ENCODE measurements around the gene TPCN1. TPM values are rescaled to one million over a fixed set of nuclear protein-coding genes. Genes with fewer than 3 reads are reported as not detected.

The TPCN1 gene
- total and polyA plus RNA-seq, 2 of the 8 experiments (the other 6 are each of a cell fraction or from before 2014, with no cell fraction given): 14.9 to 21.4 TPM

DNA sequence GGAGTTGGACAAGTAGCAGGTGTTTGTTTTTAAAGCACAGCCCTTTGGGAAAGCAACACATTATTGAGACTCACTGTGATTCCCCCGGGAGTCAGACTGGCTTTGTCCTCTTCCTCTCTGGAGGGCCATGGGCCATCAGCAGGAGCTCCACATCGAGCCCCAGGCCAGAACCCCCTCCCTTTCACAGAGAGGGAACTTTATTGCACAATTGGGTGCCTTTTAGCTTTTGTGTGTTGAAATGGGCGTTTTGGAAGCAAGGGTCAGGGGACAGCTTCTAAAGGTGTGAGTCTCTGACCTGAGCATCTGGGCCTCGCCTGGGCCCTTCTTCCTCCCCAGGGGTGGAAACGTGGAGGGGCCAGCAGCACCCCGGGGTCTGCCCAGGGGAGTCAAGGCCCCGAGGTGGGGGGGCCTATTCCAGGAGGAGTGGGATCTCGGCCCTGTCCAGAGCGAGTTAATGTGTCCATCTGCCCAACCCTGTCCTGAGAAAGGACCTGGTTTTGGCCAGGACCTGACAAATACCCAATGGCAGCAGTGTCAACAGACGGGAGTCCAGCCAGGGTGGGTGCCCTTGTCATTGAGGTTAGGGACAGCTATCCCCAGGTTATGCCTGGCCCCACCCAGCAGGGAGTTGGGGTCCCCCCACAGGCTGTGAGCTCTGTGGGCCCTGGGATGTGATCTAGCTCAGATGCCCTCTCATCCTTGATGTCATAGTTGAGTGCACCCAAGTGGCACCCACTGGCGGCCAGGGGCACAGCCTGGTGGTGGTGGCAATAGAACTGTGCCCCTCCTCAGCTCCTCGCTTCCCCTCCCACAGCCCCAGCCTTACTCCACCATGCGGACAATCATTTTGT is 76.6 kb downstream of the TPCN1 start:
- no peak overlapping the region for H2AK5ac ChIP-seq (ENCODE audit: low read depth, low read length)
- no peak overlapping the region for H3K4me2 ChIP-seq (ENCODE audit: insufficient read depth in 1 of 2, low read depth in 2 of 2, low read length in 2 of 2)
- peaks cover under 1% of the 10 kb centered on the region; the same call in 1 of the 2 replicates for H3K23me2 ChIP-seq (ENCODE audit: low read depth, low read length)
- peaks cover 0 to 2% of the 10 kb centered on the region in 2 experiments for H4K20me1 ChIP-seq (replicated peaks in 1 of 2; ENCODE audit: control insufficient read depth in 1 of 2, insufficient read depth in 2 of 2, low read length in 2 of 2)
- no peaks in the 10 kb centered on the region for H3K79me1 ChIP-seq (ENCODE audit: low read depth, low read length)
- no peak overlapping the region for H3K4ac ChIP-seq (replicated peaks; ENCODE audit: insufficient read length, low read depth, low read length)
- no peak overlapping the region for H2BK20ac ChIP-seq (ENCODE audit: low read length)
- peaks cover 0 to 3% (median 0%) of the 10 kb centered on the region in 4 experiments; a peak in 1 of 8 replicates for H3K36me3 ChIP-seq (ENCODE audit: control insufficient read depth in 2 of 4, insufficient read depth in 4 of 4, low read length in 3 of 4)
- H3K9me3 ChIP-seq (ENCODE audit: insufficient read depth in 2 of 2, low read depth in 1 of 2, low read length in 1 of 2): no peaks in the 10 kb centered on the region
- no peak overlapping the region for H2BK15ac ChIP-seq (ENCODE audit: low read length)
- H3K27ac ChIP-seq (ENCODE audit: low read depth, low read length): no peak overlapping the region
- no peak overlapping the region for H3K4me3 ChIP-seq (ENCODE audit: extremely low read depth in 1 of 4, insufficient read depth in 2 of 4, low read depth in 3 of 4, low read length in 4 of 4)
- no peak overlapping the region for H3K23ac ChIP-seq (ENCODE audit: insufficient read length)
- no peaks in the 10 kb centered on the region for H3K79me2 ChIP-seq (ENCODE audit: control insufficient read depth in 1 of 2, insufficient read depth in 2 of 2, low read length in 2 of 2)
- TF ChIP-seq NRF1 (IDR thresholded peaks at IDR 0.05; ENCODE audit: low read depth, low read length) (no peak), JUN (IDR thresholded peaks at IDR 0.05; ENCODE audit: low read depth, low read length) (no peak), POLR2A (IDR thresholded peaks at IDR 0.05; ENCODE audit: control extremely low read depth in 1 of 2, low read depth in 2 of 2, low read length in 2 of 2) (no peak), KDM1A (IDR thresholded peaks at IDR 0.05; ENCODE audit: borderline replicate concordance, low read length) (no peak), CHD1 (IDR thresholded peaks at IDR 0.05; ENCODE audit: low read depth, low read length) (no peak), HDAC6 (IDR thresholded peaks at IDR 0.05; ENCODE audit: low read depth, low read length) (no peak), EGR1 (IDR thresholded peaks at IDR 0.05; ENCODE audit: borderline replicate concordance, low read depth, low read length) (no peak), CREB1 (IDR thresholded peaks at IDR 0.05) (no peak), SIRT6 (IDR thresholded peaks at IDR 0.05; ENCODE audit: low read length) (no peak)
- TF ChIP-seq, protein P1, sequence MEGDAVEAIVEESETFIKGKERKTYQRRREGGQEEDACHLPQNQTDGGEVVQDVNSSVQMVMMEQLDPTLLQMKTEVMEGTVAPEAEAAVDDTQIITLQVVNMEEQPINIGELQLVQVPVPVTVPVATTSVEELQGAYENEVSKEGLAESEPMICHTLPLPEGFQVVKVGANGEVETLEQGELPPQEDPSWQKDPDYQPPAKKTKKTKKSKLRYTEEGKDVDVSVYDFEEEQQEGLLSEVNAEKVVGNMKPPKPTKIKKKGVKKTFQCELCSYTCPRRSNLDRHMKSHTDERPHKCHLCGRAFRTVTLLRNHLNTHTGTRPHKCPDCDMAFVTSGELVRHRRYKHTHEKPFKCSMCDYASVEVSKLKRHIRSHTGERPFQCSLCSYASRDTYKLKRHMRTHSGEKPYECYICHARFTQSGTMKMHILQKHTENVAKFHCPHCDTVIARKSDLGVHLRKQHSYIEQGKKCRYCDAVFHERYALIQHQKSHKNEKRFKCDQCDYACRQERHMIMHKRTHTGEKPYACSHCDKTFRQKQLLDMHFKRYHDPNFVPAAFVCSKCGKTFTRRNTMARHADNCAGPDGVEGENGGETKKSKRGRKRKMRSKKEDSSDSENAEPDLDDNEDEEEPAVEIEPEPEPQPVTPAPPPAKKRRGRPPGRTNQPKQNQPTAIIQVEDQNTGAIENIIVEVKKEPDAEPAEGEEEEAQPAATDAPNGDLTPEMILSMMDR (IDR thresholded peaks at IDR 0.05; ENCODE audit: control extremely low read depth in 1 of 3, insufficient read depth in 1 of 3, low read depth in 1 of 3, low read length in 3 of 3): no peak
- H4K8ac ChIP-seq (ENCODE audit: extremely low read depth, insufficient read depth, low read length): no peak overlapping the region
- ChIA-PET CTCF (ENCODE audit: partially characterized antibody) (interaction anchor here (0.7 to 1.6 kb wide), 6 partner anchors 9 to 164 kb away, joined by 3 to 7 read pairs (median 3); no protein-coding TSS in a partner anchor), POLR2A (ENCODE audit: partially characterized antibody) (interaction anchor here (0.9 to 4.2 kb wide), 7 partner anchors 9 to 113 kb away, joined by 3 to 20 read pairs (median 4); partner anchors contain the start of genes DDX54, RITA1 and TPCN1)
- H2BK5ac ChIP-seq (ENCODE audit: low read depth, low read length): no peak overlapping the region
- H2BK12ac ChIP-seq (ENCODE audit: low read depth, low read length): no peak overlapping the region
- H3K27me3 ChIP-seq (replicated peaks in 1 of 4; ENCODE audit: control insufficient read depth in 3 of 4, extremely low read depth in 1 of 4, insufficient read depth in 3 of 4, low read length in 3 of 4): no peaks in the 10 kb centered on the region
- no peak overlapping the region for H3K14ac ChIP-seq (ENCODE audit: insufficient read length)
- H3K9ac ChIP-seq (replicated peaks in 1 of 4; ENCODE audit: extremely low read depth in 1 of 4, low read depth in 3 of 4, low read length in 3 of 4): no peak overlapping the region
- no peak overlapping the region for H3K18ac ChIP-seq (ENCODE audit: extremely low read depth, low read length)
- no peak overlapping the region for H2AFZ ChIP-seq (ENCODE audit: low read length)
- H4K5ac ChIP-seq (ENCODE audit: insufficient read length, low read depth, low read length): no peak overlapping the region
- H3K4me1 ChIP-seq (replicated peaks in 1 of 4; ENCODE audit: control insufficient read depth in 3 of 4, insufficient read depth in 4 of 4, low read length in 3 of 4): peaks cover 0 to 9% (median 8%) of the 10 kb centered on the region in 4 experiments; a peak in 5 of 7 replicates
- DNase-seq (ENCODE audit: low read depth in 1 of 2, low spot score in 2 of 2) (no peak), FAIRE-seq (no peak)
- H2BK120ac ChIP-seq (replicated peaks; ENCODE audit: low read depth, low read length): no peak overlapping the region
- 84% methylated on average over 13 of the region's 13 CpGs; no CpG with 5 or more reads in 1 of the 2 experiments for WGBS, 2 experiments (ENCODE audit: extremely low coverage in 1 of 2, insufficient coverage in 1 of 2, insufficient read length in 1 of 2, insufficient replicate concordance in 2 of 2, low coverage in 1 of 2, low lambda C conversion rate in 2 of 2, missing lambda C conversion rate in 1 of 2)
- no peak overlapping the region for H4K91ac ChIP-seq (replicated peaks; ENCODE audit: insufficient read length, low read length)
- no peak overlapping the region for H3K56ac ChIP-seq (replicated peaks; ENCODE audit: insufficient read length, low read depth, low read length)

All from H1 (cell line).